Urinary bladder (tissue), 4 donors: ENCODE data around the gene TRAPPC6A. TPM values are rescaled to one million over a fixed set of nuclear protein-coding genes. Genes with fewer than 3 reads are reported as not detected.

Experiments
- DNase-seq: peaks from one replicate; pipeline ENCODE4 v3.0.0-alpha.2; 2015; ENCODE audit errors: extremely low spot score
- H3K27ac ChIP-seq: one replicate; pipeline ENCODE4 v1.5.1; 2013; ENCODE audit warnings: low read depth, mild to moderate bottlenecking, moderate library complexity
- H3K36me3 ChIP-seq: one replicate; pipeline ENCODE4 v1.6.1; 2013; ENCODE audit warnings: mild to moderate bottlenecking, moderate library complexity; ENCODE audit not compliant: insufficient read depth
- H3K4me1 ChIP-seq: one replicate; pipeline ENCODE4 v1.6.1; 2013; ENCODE audit warnings: mild to moderate bottlenecking, moderate library complexity; ENCODE audit not compliant: insufficient read depth
- H3K4me3 ChIP-seq: one replicate; pipeline ENCODE4 v1.5.1; 2013; ENCODE audit warnings: low read depth, low read length
- WGBS: extraction: QIAGEN DNeasy Blood & Tissue Kit; methylation state at CpG from one replicate; pipeline ENCODE4 v1.1.7; 2013; 5-methylcytosine and 5-hydroxymethylcytosine counted together
- polyA plus RNA-seq: library from polyadenylated mRNA; stranded (reverse); fragments of 200-250 nt; gene quantifications from one replicate; pipeline ENCODE4 v1.2.3, GENCODE V29; 2013
- total RNA-seq: library from RNA; depleted of rRNA; stranded (reverse); fragments of >200 nt; gene quantifications from one replicate; pipeline ENCODE4 v1.2.3, GENCODE V29; 2014
- donor health status: healthy with polysubstance abuse.
- donor health status: healthy.

Gene TRAPPC6A
- total and polyA plus RNA-seq, 2 donors: 7.1 to 46.1 TPM

DNA sequence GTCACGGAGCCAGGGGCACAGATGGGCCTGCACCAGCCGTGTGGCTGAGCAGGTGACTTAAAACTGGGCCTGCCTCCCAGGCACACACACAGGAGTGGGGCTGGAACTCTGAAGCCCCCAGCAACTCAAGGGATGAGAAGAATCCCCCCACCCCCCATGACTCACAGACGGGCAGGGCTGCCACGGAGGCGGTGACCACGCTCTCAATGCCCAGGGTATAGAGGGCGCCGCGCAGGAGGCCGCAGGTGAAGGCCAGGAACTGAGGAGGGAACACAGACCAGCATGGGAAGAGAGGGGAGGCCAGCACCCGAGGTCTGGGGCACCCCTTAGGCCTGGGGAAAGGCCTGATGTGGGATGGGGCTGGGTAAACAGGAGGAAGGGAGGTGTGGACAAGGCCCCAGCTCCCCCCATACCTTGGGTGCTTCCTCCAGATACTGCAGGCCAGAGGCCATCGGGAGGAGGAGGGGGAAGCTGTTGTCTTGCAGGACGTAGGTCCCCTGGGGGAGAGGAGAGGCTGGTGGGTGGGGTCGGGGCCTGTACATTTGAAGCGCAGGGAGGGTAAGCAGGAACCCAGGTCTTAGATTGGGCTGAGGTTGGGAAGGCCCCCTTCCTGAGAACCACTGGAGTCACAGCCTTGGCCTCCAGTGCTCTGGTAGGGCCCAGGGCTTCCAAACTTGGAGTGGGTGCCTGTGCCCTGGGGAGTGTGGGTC lies 14.1 kb downstream of the TRAPPC6A start:
- WGBS: 73% methylated on average over 15 of the region's 15 CpGs
- Histone ChIP-seq H3K4me3 (no peak overlapping the region), H3K36me3 (no peaks in the 10 kb centered on the region), H3K27ac (no peak overlapping the region), H3K4me1 (no peaks in the 10 kb centered on the region)
- no peak for DNase-seq

DNA sequence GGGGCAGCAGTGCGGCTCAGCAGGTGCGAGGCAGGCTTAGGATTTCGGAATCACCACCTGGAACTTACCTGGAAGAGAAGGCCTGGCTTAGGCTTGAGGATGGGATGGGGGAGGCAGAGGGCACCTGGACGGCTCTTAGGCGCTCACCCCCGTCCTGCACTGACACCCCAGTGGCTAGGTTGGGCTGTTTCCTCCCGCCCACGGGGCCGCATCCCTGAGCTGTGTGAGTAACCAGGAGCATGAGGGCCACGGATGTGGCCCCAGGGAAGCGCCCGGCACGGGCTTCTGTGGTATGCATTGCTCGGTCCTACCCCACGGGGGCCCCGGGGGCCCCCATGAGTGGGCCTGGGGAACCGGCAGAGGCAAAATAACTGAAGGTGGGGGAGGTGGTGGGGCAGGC lies 14.9 kb downstream of the TRAPPC6A start:
- Histone ChIP-seq H3K4me1 (no peaks in the 10 kb centered on the region), H3K27ac (no peak overlapping the region), H3K36me3 (no peaks in the 10 kb centered on the region), H3K4me3 (no peak overlapping the region)
- WGBS: 86% methylated on average over 17 of the region's 17 CpGs
- DNase-seq: no peak

DNA sequence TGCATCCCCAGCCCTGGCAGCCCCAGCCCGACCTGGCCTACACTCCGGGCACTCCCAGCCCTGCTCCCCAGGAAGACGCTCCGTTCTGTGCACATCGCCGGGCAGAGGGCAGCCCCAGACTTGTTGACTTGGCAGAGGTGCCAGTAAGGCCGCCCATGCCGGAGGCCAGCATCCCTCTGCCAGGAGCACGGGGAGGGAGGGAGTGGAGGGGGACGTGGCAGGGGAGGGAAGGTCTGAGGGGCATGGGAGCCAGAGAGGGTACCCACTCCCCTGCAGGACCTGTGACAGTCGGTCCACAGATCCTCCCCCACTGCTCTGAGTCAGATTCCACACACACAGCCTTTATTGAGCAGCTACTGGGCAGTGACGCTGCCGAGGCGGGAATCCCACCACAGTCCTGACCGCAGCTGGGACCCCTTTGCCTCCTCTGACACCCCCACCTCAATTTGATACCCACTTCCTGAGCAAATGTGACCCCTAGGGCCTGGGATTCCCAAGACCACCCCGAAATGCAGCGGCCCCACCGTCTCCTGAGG lies 15.4 kb downstream of the TRAPPC6A start:
- no peak overlapping the region for H3K27ac ChIP-seq
- 74% methylated on average over 18 of the region's 18 CpGs for WGBS
- no peaks in the 10 kb centered on the region for H3K4me1 ChIP-seq
- H3K36me3 ChIP-seq: no peaks in the 10 kb centered on the region
- no peak for DNase-seq
- no peak overlapping the region for H3K4me3 ChIP-seq

DNA sequence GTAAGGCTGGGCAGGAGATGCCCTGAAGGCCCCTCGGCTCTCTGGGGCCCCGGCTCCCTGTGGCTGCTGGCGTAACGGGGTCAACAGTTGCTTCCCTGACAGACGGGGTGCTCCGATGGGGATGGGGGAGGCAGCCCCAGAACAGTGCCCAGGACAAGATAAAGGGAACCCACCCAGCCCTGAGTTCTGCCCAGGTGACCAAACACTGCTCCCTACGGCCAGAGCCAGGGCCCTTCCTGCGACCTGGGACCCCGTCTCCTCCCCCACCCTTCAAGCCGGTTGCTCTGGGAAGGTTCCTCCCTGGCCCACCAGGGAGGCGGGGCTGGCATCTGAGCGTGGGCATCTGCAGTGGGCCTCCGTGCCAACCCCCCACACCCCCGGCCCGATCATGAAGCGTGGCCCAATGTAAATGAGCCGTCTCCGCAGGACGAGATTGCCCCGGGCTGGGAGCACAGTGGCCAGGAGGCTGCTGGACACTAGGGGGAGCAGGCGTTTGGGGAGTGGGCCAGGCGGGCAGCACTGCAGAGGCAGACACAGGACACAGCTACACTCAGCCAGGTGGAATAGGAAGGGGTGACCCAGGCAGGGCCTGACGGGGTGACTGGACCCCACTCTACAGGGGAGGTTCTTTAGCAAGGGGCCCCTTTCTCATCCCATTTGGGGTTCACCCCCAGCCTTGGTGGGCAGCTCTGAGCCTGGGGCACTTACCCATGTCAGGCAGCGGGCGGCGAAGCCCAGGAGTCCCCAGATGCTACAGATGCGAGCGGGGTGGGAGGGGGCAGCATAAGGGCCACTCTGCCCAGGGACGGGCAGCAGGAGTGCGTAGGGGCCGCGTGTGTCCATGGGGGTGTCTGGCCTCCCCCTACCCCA lies 16.1 kb downstream of the TRAPPC6A start:
- no peaks in the 10 kb centered on the region for H3K4me1 ChIP-seq
- H3K36me3 ChIP-seq: no peaks in the 10 kb centered on the region
- no peak for DNase-seq
- no peak overlapping the region for H3K4me3 ChIP-seq
- 37% methylated on average over 32 of the region's 32 CpGs for WGBS
- no peak overlapping the region for H3K27ac ChIP-seq

DNA sequence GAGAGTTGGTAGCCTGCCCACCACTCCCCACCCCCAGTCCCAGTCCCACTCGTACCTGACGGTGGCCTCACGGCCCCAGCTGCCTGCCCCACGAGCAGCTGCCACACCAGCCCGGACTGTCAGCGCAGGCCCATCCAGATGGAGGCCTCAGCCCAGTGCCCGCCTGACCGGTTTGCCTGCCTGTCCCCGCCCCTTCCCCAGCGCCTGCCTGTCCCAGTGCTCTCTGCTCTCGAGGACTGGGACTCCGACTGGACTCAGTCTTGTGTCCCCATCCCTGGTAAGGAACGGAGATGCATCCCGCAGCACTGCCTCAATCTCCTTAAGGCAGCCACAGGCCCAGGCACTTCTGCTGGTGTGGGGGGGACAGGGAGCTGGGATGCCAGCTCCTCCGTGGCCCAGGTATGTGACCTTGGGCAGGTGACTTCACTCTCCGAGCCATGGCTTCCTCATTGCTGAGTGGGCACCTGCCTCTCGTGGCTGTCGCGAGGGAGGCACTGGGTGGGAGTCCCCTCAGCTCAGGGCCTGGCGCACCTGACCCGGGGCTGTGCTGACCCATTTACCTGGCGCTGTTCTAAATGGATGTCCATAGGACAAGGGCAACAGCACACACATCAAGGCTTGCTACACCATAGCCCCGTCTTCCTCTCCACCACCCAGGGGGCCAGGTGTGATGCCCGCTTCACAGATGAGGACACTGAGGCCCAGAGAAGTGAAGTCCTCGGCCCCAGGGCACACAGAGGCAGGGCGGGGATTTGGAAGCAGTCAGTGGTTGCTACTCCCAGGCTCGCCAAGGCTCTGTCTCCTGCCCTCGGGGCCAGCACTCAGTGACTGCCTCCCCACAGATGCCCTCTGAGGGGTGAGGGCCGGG lies 16.9 kb downstream of the TRAPPC6A start, which contains the start of gene NKPD1:
NKPD1 (minus strand) TSS at position 113 of the 868 bp plus-strand sequence. CDS start 832 bp downstream, outside the sequence.
- no peaks in the 10 kb centered on the region for H3K36me3 ChIP-seq
- H3K4me3 ChIP-seq: no peak within 1 kb of the TSS
- no peak for DNase-seq
- no peak within 1 kb of the TSS for H3K27ac ChIP-seq
- WGBS: 45% methylated on average over 29 of the region's 29 CpGs
- H3K4me1 ChIP-seq: no peaks in the 10 kb centered on the region

DNA sequence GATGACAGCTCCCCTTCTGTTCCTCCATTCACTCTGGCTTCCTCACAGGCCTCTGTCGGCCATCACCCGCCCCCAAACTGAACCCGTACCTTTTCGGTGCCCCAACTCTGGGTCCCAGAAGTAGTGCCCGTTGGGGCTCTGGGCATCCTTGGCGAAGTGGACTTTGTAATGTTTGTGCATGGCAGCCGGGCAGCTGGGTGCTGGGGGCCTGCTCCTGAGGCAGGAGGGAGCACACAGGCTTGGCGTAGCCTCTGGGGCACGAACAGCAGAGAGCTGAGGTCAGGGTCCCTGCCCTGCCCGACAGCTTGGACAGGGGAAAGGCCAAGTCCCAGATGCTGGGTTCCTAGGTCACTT lies 18.1 kb downstream of the TRAPPC6A start:
- H3K27ac ChIP-seq: no peak overlapping the region
- H3K4me3 ChIP-seq: no peak overlapping the region
- H3K36me3 ChIP-seq: no peaks in the 10 kb centered on the region
- WGBS: 79% methylated on average over 10 of the region's 10 CpGs
- no peak for DNase-seq
- no peaks in the 10 kb centered on the region for H3K4me1 ChIP-seq

DNA sequence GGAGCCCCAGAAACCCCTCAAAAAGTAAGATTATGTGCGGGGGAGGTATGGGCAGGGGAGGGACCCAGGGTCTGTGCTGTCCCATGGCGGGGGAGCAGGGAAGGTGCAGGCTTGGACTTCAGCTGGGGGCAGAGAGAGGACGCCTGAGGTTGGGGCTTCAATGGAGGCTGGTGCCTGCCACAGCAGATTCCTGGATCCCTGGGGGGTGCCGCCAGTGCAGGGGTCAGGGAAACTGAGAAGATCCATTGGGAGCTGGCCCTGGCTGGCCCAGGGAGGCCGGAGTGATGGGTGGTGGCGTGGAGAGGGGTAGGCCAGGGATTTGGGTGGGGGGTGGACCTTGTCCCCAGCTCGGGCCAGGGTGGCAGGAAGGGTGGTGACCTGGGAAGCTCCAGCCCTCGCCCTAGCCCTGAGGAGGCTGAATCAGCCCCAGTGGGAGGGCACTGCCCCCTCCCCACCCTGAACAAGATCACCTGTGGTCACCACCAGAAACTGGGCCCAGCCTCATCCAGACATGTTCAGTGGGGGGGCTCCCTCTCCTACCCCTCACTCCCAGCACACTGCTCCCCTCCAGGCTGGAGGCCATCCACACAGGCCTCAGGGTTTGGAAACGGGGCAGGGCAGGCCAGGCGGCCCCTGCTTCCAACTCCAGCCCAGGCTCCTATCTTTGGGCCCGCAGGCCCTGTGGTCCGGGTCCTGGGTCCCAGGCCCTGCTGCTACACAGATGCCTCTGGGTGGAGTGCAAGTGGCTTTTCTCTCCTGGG lies 18.6 kb downstream of the TRAPPC6A start:
- Histone ChIP-seq H3K4me1 (no peaks in the 10 kb centered on the region), H3K27ac (no peak overlapping the region), H3K4me3 (no peak overlapping the region), H3K36me3 (no peaks in the 10 kb centered on the region)
- no peak for DNase-seq
- WGBS: 81% methylated on average over 12 of the region's 12 CpGs

DNA sequence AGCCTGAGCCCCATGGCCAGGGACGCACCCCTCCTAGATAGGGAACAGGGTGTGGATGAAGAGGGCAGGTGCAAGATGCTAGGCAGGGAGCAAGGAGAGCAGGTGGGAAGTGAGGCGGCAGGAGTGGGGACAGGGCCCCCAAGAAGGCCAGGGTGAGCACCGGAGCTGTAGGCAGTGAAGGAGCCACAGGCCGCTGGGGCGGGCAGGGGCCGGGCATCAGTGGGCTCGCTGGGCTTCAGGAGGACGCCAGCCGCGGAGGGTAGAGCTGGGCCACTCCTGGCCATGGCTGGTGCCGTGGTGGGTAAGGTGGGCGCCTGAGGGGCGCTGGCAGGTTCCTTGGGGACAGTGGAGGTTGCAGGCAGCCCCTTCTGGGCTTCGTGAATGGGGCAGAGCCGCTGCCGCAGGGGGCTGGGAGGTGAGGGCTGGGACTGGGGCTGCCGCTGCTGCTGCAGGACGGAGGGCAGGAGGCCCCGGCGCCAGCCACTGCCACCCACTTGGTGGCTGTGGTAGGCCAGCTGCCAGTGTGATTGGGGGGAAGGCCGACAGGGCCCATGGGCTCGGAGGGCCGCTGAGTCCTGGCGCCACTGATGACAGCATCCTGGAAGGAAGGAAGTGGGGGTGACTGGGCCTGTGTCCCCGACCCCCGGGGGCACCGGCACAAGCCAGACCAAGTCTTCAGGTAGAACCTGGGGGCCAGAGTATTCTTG lies 19.4 kb downstream of the TRAPPC6A start:
- H3K36me3 ChIP-seq: no peaks in the 10 kb centered on the region
- H3K4me1 ChIP-seq: no peaks in the 10 kb centered on the region
- H3K27ac ChIP-seq: no peak overlapping the region
- WGBS: 79% methylated on average over 27 of the region's 27 CpGs
- H3K4me3 ChIP-seq: no peak overlapping the region
- no peak for DNase-seq

DNA sequence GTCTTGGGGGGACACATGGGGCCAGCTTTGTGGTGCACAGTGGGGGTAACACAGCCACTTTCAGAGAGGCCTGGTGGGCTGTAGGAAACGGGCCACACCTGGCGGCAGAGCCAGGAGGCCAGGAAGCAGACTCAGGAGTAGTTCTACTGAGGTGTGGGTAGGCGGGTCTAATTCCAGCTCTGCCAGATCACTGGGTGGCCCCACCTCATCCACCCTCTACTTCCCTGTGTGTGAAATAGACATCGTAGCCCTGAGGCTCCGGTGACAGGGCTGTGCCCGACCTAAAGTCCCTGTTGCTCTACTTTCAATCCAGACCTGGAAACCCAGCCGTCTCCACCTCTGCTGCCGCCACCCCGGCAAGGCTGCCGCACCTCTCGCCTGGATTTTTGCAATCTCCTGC lies 21.3 kb downstream of the TRAPPC6A start:
- H3K4me3 ChIP-seq: no peak overlapping the region
- WGBS: 72% methylated on average over 11 of the region's 11 CpGs
- H3K4me1 ChIP-seq: no peaks in the 10 kb centered on the region
- H3K36me3 ChIP-seq: no peaks in the 10 kb centered on the region
- DNase-seq: no peak
- H3K27ac ChIP-seq: no peak overlapping the region

DNA sequence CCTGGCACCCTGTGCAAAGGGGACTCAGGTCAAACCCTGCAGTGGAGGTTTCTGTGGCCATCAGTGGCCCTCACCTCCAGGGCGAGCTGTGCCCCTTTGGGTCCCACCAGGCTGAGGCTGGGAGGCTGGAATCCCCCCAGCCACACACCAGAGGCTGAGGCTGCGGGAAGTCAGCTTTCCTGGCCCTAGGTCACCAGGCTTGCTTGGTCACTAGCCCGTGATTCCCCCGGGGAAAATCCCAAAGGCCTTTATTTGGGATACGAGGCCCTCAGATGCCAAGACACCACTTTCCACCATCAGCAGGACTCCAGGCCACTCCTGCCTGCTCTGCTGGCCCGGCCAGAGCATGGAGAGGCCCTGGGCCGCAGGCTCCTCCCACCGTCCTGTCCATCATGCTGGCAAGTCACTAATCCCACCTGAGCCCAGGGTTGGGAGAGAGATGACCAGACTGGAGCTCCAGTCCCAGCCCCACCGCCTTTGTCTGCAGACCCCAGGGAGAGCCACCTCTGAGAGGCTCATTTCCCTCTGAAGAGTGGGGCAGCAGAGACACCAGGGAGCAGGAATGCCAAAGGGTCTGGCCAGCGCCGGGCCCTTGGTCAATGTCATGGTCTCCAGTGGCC lies 21.9 kb downstream of the TRAPPC6A start:
- no peaks in the 10 kb centered on the region for H3K36me3 ChIP-seq
- H3K27ac ChIP-seq: no peak overlapping the region
- no peaks in the 10 kb centered on the region for H3K4me1 ChIP-seq
- no peak for DNase-seq
- no peak overlapping the region for H3K4me3 ChIP-seq
- 72% methylated on average over 11 of the region's 11 CpGs for WGBS

DNA sequence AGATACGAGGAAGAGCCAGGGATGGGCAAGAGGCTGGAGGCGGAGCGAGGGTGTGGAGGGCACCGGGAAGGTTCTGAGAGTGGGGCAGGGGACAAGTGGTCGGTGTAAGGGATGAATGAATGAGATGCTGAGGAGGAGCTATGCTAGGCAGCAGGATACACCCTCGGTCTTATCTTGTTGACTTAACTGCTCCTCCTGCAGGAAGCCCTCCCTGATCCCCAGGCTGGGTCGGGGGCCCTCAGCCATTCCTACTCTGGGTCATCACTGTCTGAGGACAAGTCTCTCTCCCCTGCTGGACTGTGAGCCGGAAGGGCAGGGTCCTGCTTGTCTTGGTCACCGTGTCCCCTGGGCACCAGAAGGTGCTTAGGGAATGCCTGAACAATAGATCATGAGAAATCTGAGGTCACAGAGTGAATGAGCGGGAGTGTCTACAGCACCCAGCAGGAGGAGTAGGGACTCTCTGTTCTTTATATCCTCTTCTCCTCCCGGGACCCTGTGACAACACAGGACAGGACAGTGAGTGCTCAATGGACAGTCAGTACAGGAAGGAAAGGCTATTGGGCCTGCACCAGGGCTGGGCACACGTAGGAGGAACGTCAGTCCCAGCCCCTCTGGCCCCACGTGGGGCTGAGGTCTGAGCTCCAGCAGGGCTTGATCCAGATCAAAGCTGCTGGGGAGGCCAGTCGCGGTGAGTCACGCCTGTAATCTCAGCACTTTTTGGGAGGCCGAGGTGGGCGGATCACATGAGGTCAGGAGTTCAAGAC lies 23.8 kb downstream of the TRAPPC6A start:
- DNase-seq: no peak
- WGBS: 41% methylated on average over 19 of the region's 19 CpGs
- Histone ChIP-seq H3K36me3 (no peaks in the 10 kb centered on the region), H3K4me1 (no peaks in the 10 kb centered on the region), H3K27ac (no peak overlapping the region), H3K4me3 (no peak overlapping the region)
